SK-N-SH treated with all-trans-retinoic acid at 6 μM for 48 hours (cell line): ENCODE measurements around the gene ADAMTS6.

Experiments used
- CREB5 ChIP-seq: fragments of 250-450 bp; sonication (Bioruptor Pico); IDR thresholded peaks from 2 replicates; pipeline ENCODE4 v1.5.1; 2020; ENCODE audit warnings: low read depth, mild to moderate bottlenecking, moderate library complexity
- CSDC2 ChIP-seq: fragments of 250-450 bp; sonication (Bioruptor Pico); IDR thresholded peaks from 2 replicates; pipeline ENCODE4 v1.5.0; 2020; ENCODE audit warnings: mild to moderate bottlenecking, moderate library complexity
- OSR1 ChIP-seq: fragments of 250-450 bp; sonication (Bioruptor Pico); IDR thresholded peaks from 2 replicates; pipeline ENCODE4 v1.8.0; 2022; ENCODE audit warnings: moderate library complexity, mild to moderate bottlenecking, inconsistent platforms
- PPARA ChIP-seq: fragments of 250-450 bp; sonication (Bioruptor Pico); IDR thresholded peaks from 2 replicates; pipeline ENCODE4 v1.5.0; 2020; ENCODE audit warnings: mild to moderate bottlenecking, borderline replicate concordance
- TCF4 ChIP-seq: fragments of 250-450 bp; sonication (Bioruptor Pico); IDR thresholded peaks from 2 replicates; pipeline ENCODE4 v1.8.0; 2021; ENCODE audit warnings: mild to moderate bottlenecking, moderate library complexity, borderline replicate concordance
- ZFP30 ChIP-seq: fragments of 450-650 bp; formaldehyde crosslinking; IDR thresholded peaks from 2 replicates; pipeline ENCODE4 v1.5.0; 2022; ENCODE audit warnings: mild to moderate bottlenecking, moderate library complexity
- ZNF70 ChIP-seq: fragments of 450-650 bp; formaldehyde crosslinking; IDR thresholded peaks from 2 replicates; pipeline ENCODE4 v1.5.0; 2020; ENCODE audit warnings: mild to moderate bottlenecking, moderate library complexity
- ZNF8 ChIP-seq: fragments of 450-650 bp; formaldehyde crosslinking; IDR thresholded peaks from 2 replicates; pipeline ENCODE4 v1.5.0; 2020; ENCODE audit warnings: mild to moderate bottlenecking, moderate library complexity
- TF ChIP-seq, protein P1 (sequence below): fragments of 250-450 bp; sonication (Bioruptor Pico); IDR thresholded peaks from 2 replicates; pipeline ENCODE4 v1.8.0; 2020; ENCODE audit warnings: mild to moderate bottlenecking, moderate library complexity, borderline replicate concordance

DNA sequence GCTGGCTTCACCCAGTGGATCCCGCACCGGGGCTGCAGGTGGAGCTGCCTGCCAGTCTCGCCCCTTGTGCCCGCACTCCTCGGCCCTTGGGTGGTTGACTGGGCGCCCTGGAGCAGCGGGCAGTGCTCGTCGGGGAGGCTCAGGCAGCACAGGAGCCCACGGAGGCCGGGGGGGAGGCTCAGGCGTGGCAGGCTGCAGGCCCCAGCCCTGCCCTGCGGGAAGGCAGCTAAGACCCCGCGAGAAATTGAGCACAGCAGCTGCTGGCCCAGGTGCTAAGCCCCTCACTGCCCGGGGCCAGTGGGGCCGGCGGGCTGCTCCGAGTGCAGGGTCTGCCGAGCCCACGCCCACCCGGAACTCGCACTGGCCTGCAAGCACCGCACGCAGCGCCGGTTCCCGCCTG lies 3.7 kb upstream of the ADAMTS6 start:
- TF ChIP-seq ZNF70 (CRISPR knock-in tag) (no peak), ZNF8 (CRISPR knock-in tag) (no peak), CREB5 (CRISPR knock-in tag) (no peak), CSDC2 (CRISPR knock-in tag) (no peak), PPARA (CRISPR knock-in tag) (no peak), OSR1 (no peak), ZFP30 (no peak), TCF4 (CRISPR knock-in tag) (no peak)
- TF ChIP-seq, protein P1, sequence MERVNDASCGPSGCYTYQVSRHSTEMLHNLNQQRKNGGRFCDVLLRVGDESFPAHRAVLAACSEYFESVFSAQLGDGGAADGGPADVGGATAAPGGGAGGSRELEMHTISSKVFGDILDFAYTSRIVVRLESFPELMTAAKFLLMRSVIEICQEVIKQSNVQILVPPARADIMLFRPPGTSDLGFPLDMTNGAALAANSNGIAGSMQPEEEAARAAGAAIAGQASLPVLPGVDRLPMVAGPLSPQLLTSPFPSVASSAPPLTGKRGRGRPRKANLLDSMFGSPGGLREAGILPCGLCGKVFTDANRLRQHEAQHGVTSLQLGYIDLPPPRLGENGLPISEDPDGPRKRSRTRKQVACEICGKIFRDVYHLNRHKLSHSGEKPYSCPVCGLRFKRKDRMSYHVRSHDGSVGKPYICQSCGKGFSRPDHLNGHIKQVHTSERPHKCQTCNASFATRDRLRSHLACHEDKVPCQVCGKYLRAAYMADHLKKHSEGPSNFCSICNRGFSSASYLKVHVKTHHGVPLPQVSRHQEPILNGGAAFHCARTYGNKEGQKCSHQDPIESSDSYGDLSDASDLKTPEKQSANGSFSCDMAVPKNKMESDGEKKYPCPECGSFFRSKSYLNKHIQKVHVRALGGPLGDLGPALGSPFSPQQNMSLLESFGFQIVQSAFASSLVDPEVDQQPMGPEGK (CRISPR knock-in tag), result no peak
